NCI-H1092 treated with DMSO at 0.1 percent for 48 hours (cell line): ENCODE measurements around the gene CTSV.
"Not testable (repeated sequence)": the region's sequence is repeated elsewhere in the genome, so short reads cannot be mapped to it uniquely, and the experiment has no call there.

Experiments
- DNase-seq: peaks from one replicate; lab custom pipeline; 2025; lab: John Stamatoyannopoulos, UW

The CTSV gene

GRCh38 chr9:97041898-97042297 lies 3.0 kb upstream of the CTSV start:
- DNase-seq: no peak

GRCh38 chr9:97039514-97039860 lies 545 bp upstream of the CTSV start:
- no peak for DNase-seq

- not testable (repeated sequence) for DNase-seq
Measured at GRCh38 chr9:97023505-97023904, 15.4 kb downstream of the CTSV start.

GRCh38 chr9:97013151-97014132 lies 25.5 kb downstream of the CTSV start:
- peak; percentile 89 for DNase-seq

- not testable (repeated sequence) for DNase-seq
Measured at GRCh38 chr9:97012617-97013016, 26.3 kb downstream of the CTSV start.

- DNase-seq: not testable (repeated sequence)
Measured at GRCh38 chr9:97002195-97002594, 36.7 kb downstream of the CTSV start.

- DNase-seq: not testable (repeated sequence)
Measured at GRCh38 chr9:97001338-97001737, 37.6 kb downstream of the CTSV start.

- not testable (repeated sequence) for DNase-seq
Measured at GRCh38 chr9:97000139-97000787, 38.7 kb downstream of the CTSV start.

GRCh38 chr9:96999733-97000132 lies 39.2 kb downstream of the CTSV start:
- DNase-seq: not testable (repeated sequence)

- not testable (repeated sequence) for DNase-seq
Measured at GRCh38 chr9:96997009-96997701, 41.8 kb downstream of the CTSV start.

- not testable (repeated sequence) for DNase-seq
Measured at GRCh38 chr9:96994531-96995016, 44.4 kb downstream of the CTSV start.

GRCh38 chr9:96992303-96992702 lies 46.6 kb downstream of the CTSV start:
- not testable (repeated sequence) for DNase-seq

GRCh38 chr9:96989747-96990318 lies 49.1 kb downstream of the CTSV start:
- DNase-seq: not testable (repeated sequence)

GRCh38 chr9:96984887-96985286 lies 54.1 kb downstream of the CTSV start:
- not testable (repeated sequence) for DNase-seq

- DNase-seq: not testable (repeated sequence)
Measured at GRCh38 chr9:96984139-96984538, 54.8 kb downstream of the CTSV start.

GRCh38 chr9:96983496-96984122 lies 55.3 kb downstream of the CTSV start:
- DNase-seq: not testable (repeated sequence)
